SH-SY5Y (cell line): Measurements from ENCODE around the gene NDUFB8.

Experiments
- GATA2 ChIP-seq: IDR thresholded peaks from 2 replicates; pipeline ENCODE4 v1.6.1; 2011; ENCODE audit warnings: mild to moderate bottlenecking, low read depth, low read length
- GATA3 ChIP-seq: IDR thresholded peaks from 2 replicates; pipeline ENCODE4 v1.6.1; 2011; ENCODE audit warnings: low read depth, mild to moderate bottlenecking, low read length, moderate library complexity

The NDUFB8 gene

DNA sequence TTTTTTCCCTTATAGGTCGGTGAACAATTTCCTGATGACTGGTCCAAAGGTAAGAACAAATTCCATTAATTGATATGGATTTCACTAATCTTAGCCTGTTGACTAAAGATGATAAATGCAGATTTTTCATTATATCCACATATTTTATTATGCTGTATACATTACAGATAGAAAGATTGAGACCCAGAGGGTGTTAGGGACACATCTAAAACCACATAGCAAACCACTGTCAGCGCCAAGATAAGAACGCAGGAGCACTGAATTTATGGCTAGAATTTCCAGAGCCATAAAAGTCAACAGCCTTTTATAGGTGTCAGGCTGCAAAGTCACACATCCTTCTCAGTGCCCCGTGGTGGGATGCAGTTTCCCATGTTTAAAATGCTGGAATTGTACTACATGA lies 50.6 kb downstream of the NDUFB8 start:
- TF ChIP-seq GATA2: no peak
- TF ChIP-seq GATA3: no peak

DNA sequence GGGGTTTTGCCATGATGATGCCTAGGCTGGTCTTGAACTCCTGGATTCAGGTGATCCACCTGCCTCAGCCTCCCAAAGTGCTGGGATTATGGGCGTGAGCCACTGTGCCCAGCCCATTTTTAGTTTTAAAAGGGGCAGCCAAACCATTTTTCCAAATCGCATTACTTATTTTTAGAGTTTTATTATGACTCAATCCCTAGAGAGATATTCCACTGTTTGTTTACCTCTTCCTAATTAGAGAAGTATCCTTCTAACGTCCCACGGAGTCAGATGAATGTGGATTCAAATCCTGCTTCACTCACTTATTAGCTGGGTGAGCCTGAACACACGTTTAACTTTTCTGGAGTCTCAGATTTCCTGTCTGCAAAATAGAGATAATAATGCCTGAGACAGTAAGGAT lies 51.7 kb downstream of the NDUFB8 start:
- no peak for TF ChIP-seq GATA2
- no peak for TF ChIP-seq GATA3
